Measurements from ENCODE around the gene TMED7.

DNA sequence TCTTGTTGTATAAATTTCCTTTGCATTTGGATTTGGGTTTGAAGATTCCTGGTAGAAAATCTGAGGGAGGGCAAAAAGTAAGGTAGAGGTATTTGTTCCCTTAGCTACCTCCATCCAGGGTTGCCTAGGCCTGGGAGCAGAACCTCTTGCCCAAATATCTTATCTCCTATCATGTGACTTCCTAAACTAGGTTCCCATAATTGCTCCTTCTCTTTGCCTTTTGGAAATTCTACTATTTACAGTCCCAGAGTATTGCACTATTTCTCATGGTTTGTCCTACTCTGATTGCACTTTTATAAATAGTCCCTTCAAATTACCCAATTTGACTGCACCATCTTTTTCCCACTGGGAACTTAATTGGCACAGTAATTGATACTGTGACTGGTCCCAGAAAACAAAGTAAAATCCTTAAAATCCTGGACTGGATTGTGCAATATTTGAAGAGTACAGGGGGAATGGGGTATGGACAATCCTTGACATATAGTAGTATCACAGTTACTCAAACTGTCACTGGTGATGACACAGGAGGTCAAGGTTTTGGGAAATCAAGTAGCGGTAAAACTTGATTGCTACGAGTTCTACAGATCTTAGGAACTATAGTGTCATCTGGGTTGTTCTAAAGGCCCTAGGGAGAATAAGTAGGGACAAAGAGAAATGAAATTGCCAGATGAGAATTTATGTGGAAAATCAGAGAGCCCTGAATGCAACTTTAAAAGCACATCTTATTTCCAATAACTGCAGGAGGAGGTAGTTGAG lies 31.5 kb upstream of the TMED7 start:
- TF ChIP-seq, protein P1, sequence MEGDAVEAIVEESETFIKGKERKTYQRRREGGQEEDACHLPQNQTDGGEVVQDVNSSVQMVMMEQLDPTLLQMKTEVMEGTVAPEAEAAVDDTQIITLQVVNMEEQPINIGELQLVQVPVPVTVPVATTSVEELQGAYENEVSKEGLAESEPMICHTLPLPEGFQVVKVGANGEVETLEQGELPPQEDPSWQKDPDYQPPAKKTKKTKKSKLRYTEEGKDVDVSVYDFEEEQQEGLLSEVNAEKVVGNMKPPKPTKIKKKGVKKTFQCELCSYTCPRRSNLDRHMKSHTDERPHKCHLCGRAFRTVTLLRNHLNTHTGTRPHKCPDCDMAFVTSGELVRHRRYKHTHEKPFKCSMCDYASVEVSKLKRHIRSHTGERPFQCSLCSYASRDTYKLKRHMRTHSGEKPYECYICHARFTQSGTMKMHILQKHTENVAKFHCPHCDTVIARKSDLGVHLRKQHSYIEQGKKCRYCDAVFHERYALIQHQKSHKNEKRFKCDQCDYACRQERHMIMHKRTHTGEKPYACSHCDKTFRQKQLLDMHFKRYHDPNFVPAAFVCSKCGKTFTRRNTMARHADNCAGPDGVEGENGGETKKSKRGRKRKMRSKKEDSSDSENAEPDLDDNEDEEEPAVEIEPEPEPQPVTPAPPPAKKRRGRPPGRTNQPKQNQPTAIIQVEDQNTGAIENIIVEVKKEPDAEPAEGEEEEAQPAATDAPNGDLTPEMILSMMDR (conservative IDR thresholded peaks at IDR 0.05 in 1 of 2, IDR thresholded peaks at IDR 0.05 in 1 of 2; ENCODE audit: extremely low read depth in 1 of 2, insufficient read depth in 1 of 2, low read depth in 1 of 2, low read length in 2 of 2): no peak
- no peak for TF ChIP-seq EZH2 (IDR thresholded peaks at IDR 0.05; ENCODE audit: borderline replicate concordance, low read length)

Data from mammary epithelial cell (primary cell).